HG03139 (cell line): ENCODE results near the gene PHF1.
A peak's percentile ranks its signal among the peaks of the same experiment; 100 is the strongest.
"Not testable (repeated sequence)": the region's sequence is repeated elsewhere in the genome, so short reads cannot be mapped to it uniquely, and the experiment has no call there.

Source experiments
- ATAC-seq: cut with Tn5 transposase; IDR thresholded peaks from one replicate; pipeline ENCODE4 v1.9.1; 2021; ENCODE audit not compliant: unreplicated experiment

The PHF1 gene

DNA sequence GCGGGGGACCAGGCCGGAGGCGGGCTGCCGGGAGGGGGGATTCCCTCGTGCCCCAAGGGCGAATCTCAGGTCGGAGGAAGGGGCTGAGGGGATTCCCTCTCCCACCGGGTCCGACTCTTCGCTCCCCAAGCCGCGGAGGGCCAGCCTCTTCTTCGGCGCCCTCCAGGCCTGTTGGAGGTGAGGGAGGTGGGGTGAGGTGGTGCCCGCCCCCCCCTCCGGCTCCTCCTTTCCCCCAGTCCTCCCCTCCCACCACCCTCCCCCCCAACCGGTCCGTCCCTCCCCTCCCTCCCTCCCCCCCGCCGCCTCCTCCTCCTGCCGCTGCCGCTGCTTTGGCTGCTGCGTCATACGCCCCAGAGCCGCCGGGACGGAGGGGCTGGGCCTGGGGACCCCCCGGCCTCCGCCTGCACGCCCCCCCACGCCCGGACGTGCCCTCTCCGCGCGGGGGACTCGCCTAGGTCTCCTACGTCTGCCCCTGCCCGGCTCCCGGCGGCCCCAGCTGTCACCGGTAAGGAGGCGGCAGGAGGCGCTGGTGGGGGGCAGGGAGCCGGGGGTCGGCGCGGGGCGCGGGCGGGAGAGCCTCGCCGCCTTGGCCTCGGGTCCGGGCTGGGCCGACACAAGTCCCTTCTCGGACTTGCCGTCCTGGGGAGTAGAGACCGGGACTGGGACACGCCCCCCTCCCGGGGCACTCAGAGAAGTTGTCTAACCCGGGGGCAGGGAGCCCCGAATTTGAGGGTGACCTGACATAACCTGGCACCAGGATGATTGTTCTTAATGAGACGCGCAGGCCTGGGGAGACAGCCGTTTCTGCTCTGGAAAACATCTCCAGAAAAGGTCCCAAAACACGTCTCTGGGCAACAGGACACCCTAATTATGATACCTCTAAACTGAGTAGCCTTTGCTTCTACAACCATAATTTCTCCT is at the start of gene PHF1:
Gene PHF1, plus strand, starts transcription at position 304 of the 921 bp plus-strand sequence. CDS start 1,250 bp downstream, outside the sequence.
- peak; percentile 30 for ATAC-seq

DNA sequence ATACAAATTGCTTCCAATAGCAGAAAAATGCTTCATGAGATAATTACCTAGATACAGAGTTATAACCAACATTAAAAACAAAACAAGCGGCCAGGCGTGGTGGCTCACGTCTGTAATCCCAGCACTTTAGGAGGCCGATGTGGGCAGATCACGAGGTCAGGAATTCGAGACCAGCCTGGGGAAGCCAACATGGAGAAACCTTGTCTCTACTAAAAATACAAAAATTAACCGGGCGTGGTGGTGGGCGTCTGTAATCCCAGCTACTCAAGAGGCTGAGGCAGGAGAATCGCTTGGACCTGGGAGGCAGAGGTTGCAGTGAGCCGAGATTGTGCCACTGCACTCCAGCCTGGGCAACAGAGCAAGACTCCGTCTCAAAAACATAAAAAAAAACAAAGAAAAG is 47.3 kb upstream of the PHF1 start:
- ATAC-seq: not testable (repeated sequence)

- ATAC-seq: not testable (repeated sequence)
Measured at GRCh38 chr6:33364475-33365205, 46.2 kb upstream of the PHF1 start.

DNA sequence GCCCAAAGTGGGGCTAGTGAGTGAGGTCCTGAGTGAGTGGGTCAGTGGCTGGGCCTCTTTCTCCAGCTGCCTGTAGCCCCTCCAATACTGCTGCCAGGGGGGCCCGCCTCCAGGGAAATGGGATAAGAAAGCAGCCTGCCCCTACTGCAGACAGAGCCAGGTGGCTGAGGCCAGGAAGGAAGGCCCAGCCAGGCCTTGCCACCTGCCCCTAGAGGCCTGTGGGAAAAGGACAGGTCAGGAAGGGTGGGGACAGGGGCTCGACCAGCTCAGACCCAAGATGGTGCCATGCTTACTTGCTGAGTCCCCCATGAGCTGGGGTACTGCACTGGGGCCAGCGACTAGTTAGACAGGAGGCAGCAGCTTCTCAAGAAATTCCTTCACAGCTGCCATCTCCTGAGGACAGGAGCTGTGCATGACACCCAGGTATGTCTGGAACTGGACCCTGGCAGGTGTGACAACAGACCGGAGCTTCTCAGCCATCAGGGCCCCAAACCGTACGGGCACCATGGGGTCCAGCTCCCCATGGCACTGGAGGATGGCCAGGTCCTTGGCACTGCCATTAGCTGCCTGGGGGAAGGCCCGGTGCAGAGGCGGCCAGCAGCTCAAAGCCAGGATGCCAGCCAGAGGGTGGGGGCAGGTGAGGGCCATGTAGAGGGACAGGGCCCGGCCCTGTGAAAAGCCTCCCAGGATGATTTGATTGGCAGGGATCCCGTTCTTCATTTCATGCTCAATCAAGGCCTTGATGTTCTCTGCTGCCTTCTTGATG is 45.4 kb upstream of the PHF1 start:
- ATAC-seq: not testable (repeated sequence)

DNA sequence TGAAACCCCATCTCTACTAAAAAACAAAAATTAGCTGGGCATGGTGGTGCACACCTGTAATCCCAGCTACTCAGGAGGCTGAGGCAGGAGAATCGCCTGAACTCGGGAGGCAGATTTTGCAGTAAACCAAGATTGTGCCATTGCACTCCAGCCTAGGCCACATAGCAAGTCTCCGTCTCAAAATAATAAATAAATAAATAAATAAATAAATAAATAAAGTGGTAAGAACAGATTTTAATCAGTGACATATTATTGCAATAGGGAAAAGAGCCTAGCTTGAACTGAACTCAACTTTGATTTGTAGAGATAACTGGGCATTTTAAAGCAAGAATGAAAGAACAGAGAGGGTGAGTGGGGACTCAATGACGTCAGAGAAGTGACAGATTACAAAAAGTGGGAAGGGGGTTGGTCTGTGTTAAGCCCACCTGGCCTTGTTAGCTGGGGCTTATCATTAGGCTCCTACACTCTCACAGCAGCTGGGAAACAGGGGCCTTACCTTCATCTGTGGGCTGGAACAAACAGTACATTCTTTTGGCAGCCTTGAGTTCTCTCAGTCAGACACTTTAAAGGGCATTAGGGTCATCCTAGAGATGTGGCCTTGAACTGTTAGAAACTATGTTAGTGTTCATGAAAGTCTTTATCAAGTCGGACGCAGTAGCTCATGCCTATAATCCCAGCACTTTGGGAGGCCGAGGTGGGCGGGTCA is 43.7 kb upstream of the PHF1 start:
- ATAC-seq: no peak

DNA sequence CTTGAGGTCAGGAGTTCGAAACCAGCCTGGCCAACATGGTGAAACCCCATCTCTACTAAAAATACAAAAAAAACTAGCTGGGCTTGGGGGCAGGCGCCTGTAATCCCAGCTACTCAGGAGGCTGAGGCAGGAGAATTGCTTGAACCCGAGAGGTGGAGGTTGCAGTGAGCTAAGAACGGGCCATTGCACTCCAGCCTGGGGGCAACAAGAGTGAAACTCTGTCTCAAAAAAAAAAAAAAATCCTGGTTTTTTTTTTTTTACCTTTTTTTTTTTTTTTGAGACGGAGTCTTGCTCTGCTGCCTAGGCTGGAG is 43.1 kb upstream of the PHF1 start:
- ATAC-seq: not testable (repeated sequence)

DNA sequence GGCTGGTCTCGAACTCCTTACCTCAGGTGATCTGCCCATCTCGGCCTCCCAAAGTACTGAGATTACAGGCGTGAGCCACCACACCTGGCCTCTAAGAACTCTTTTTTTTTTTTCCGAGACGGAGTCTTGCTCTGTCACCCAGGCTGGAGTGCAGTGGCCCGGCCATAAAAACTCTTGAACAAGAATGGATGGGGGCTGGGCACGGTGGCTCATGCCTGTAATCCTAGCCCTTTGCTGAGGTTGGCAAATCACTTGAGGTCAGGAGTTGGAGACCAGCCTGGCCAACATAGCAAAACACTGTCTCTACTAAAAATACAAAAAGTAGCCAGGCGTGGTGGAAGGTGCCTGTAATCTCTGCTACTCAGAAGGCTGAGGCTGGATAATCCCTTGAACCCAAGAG is 38.9 kb upstream of the PHF1 start:
- not testable (repeated sequence) for ATAC-seq

- no peak for ATAC-seq
Measured at GRCh38 chr6:33372526-33373123, 38.2 kb upstream of the PHF1 start.

GRCh38 chr6:33373960-33374910 is 36.6 kb upstream of the PHF1 start:
- no peak for ATAC-seq

DNA sequence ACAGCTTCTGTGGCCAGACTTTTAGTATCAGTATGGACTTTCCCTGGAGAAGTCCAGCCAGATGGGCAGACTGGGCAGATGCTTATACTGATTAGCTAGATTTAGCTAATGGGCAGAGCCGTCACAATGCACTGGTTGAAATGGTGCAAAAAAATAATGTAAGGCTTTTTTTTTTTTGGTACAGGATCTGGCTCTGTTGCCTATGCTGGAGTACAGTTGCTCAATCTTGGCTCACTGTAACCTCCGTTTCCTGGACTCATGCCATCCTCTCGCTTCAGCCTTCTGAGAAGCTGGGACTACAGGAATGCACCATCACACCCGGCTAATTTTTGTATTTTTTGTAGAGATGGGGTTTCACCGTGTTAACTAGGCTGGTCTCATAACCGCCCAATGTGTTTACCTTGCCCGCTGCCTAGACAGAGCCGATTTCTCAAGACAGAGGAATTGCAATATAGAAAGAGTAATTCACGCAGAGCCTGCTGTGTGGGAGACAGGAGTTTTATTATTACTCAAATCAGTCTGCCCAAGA is 35.6 kb upstream of the PHF1 start:
- ATAC-seq: no peak

- no peak for ATAC-seq
Measured at GRCh38 chr6:33377171-33377570, 33.6 kb upstream of the PHF1 start.

GRCh38 chr6:33379184-33379583 is 31.6 kb upstream of the PHF1 start:
- not testable (repeated sequence) for ATAC-seq

GRCh38 chr6:33380272-33380981 is 30.4 kb upstream of the PHF1 start:
- ATAC-seq: no peak

DNA sequence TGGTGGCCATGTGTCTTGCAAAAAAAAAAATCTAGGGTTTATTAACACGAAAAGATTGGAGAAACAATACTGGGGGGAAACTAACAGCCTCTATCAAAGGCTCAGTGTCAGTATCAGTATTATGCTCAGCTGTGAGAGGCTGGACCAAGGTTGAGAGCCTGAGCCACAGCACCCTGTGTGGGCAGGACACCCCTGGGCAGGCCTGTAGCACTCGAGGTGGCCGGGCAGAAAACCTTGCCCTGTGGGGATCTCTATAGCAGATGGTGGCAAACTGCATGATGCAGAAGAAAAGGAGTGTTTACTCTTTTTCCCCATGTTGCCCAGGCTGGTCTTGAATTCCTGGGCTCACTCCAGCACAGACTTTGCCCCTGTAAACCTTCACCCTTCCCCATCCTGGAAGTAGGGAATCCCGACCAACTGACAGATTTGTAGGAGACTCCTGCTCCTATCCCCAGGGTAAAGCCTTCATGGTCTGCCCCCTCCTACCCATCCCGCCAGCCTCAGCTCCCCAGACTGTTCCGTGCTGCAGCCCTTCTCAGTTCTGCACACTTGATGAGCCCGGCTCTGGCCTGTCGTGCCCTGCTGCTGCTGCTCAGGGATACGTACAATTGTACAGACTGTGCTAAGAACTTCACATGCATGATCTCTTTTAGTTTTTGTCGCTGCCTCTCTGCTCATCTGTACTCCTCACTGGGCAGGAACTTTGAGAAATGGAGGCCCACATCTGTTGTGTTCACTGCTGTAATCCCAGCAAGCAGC is 27.2 kb upstream of the PHF1 start:
- ATAC-seq: no peak

DNA sequence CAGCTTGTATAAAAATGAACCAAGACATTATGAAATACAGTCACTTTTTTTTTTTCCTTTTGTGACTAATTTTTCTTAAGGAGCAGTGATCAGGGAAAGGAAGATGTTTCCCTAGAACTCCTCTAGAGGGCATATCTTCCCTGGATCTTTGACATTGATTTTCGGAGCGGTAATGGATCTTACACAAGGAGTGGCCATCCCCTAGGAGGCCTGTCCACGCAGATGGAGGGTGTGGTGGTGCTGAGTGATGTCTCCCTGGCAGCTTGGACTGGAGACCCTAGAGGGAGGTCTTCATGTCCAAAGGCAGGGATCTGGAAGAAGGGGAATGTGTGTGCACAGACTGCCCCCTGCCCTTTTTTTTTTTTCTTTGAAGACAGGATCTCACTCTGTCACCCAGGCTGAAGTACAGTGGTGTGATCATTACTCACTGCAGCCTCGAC is 26.2 kb upstream of the PHF1 start:
- no peak for ATAC-seq

DNA sequence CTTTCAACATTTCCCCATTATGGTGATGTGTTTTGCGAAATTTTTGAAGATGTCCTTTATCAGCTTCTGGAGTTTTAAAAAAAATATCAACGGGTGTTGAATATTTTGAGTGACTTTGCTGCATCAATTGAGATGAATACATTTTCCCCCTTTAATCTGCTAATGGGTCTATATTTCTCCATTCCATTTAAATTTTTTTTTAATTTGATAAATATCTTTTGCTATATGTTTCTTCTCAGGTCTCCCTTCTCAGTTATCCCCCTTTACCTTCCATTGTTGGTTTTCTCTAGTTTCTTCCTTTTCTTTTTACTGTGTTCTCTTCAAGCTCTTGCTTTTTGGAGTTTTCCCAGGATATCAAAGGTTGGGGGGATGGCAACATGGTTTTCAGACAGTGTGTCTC is 20.6 kb upstream of the PHF1 start:
- ATAC-seq: no peak

GRCh38 chr6:33390767-33391277 is 20.0 kb upstream of the PHF1 start:
- no peak for ATAC-seq
